Medulla oblongata (tissue), 1 donor: ENCODE measurements around the gene ATP5PD.
"Not testable (repeated sequence)": the region's sequence is repeated elsewhere in the genome, so short reads cannot be mapped to it uniquely, and the experiment has no call there.

ENCODE experiments used
- DNase-seq: peaks from one replicate; pipeline ENCODE4 v3.0.0-alpha.2; 2015; ENCODE audit errors: extremely low spot score

The ATP5PD gene

DNA sequence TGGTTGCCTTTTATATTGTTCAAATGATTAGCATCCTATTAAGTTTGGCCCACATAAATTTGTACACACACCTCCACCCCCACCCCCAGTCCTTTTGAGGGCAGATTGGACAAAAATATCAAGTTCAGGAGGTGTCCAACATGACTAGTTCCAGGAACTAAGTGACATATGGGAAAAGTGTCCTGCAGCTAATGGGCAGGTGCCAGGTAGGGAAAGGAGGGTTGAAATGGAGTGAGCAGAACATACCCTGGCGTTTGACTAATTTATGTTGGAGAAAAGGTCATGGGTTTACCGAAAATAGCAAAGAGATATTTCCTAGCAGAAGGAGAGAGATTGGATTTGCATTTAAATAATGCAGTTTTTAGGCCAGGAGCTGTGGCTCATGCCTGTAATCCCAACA is 5.2 kb upstream of the ATP5PD start:
- no peak for DNase-seq

- DNase-seq, result no peak
Measured at GRCh38 chr17:75049706-75050105, 2.9 kb upstream of the ATP5PD start.

GRCh38 chr17:75049057-75049456 is 2.3 kb upstream of the ATP5PD start:
- no peak for DNase-seq

- DNase-seq, result peak; percentile 50
Measured at GRCh38 chr17:75048249-75048878, 1.6 kb upstream of the ATP5PD start.

GRCh38 chr17:75047398-75048098 is 779 bp upstream of the ATP5PD start:
- DNase-seq, result peak; percentile 30

- not testable (repeated sequence) for DNase-seq
Measured at GRCh38 chr17:75045946-75046406, 793 bp downstream of the ATP5PD start.

DNA sequence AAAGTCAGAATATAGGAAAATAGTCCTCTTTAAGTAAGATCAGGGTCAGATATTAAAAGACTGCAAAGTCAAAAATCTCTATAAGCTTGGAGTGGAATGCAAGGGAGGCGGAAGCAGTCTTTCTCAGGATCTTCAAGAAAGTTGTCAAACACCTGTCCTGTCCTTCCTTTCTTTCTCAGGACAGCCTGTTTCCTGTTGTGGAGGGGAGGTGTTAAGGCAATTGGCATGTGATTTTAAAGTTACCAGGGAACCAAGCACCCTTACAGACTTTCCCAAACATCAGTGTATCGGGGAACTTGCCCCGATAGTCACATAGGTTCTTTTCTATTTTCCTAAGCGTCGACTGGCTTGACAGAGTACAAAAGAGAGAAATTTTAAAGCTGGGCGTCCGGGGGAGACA is 2.1 kb downstream of the ATP5PD start:
- DNase-seq, result no peak

DNA sequence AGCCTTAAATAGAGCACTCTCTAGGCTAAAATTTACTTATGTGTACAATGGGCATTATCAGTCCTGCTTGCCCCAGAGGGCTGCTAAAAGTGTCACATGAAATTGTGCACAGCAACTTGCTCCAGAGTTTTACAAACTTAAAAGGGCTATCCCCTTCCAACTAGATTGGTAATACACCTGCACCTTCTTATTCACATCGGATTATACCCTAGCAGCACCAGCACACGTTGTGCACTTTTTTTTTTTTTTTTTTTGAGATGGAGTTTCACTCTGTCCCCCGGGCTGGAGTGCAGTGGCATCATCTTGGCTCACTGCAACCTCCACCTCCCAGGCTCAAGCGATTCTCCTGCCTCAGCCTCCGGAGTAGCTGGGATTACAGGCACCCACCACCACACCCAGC is 3.0 kb downstream of the ATP5PD start:
- not testable (repeated sequence) for DNase-seq

DNA sequence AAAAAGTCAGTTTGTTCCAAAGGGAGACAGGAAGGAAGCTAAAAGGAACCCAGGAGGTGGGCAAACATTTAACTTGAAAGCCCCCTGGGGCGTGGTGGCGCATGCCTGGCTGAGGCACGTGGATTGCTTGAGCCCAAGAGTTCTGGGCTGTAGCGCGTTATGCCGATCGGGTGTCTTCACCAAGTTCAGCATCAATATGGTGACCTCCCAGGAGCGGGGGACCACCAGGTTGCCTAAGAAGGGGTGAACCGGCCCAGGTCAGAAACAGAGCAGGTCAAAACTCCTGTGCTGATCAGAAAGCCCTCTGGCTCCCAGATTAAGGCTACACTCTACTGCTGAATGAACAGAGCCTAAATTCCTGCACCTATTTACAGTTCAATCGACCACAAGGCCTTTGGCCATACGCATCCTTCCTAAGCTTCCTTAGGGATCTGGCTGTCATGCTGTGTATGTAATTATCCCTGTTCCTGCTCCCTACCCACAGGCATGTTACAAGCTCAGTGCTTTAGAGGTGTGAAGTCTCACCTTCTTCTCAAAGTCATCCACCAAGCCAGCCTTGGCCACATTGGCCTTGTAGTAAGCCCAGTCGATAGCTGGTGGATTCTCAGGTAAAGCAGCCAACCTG is 5.0 kb downstream of the ATP5PD start:
- DNase-seq, result no peak

DNA sequence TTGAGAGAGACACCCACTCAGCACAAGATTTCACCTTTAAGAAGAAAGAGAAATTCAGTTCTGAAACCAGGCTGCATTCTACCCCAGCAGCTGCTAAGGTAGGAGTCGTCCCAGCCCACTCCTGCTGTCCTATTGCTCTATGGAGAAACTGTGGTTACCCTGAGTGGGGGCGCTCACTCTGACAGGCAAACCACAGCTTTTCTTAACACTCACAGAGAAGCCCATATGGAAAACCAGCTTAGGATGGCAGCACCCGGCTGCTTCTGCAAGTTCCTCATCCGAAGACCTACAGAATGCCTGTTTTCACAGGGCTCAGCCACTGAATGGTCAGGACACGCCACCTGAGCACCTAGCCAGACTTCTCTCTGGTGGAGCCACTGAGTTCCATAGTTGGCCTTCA is 7.5 kb downstream of the ATP5PD start:
- no peak for DNase-seq

GRCh38 chr17:75036643-75037268 is 10.0 kb downstream of the ATP5PD start:
- peak; percentile 50 for DNase-seq

- peak; percentile 90 for DNase-seq
Measured at GRCh38 chr17:75034236-75034908, 12.4 kb downstream of the ATP5PD start.

- DNase-seq, result peak; percentile 96
Measured at GRCh38 chr17:75033346-75034235, 13.2 kb downstream of the ATP5PD start.

DNA sequence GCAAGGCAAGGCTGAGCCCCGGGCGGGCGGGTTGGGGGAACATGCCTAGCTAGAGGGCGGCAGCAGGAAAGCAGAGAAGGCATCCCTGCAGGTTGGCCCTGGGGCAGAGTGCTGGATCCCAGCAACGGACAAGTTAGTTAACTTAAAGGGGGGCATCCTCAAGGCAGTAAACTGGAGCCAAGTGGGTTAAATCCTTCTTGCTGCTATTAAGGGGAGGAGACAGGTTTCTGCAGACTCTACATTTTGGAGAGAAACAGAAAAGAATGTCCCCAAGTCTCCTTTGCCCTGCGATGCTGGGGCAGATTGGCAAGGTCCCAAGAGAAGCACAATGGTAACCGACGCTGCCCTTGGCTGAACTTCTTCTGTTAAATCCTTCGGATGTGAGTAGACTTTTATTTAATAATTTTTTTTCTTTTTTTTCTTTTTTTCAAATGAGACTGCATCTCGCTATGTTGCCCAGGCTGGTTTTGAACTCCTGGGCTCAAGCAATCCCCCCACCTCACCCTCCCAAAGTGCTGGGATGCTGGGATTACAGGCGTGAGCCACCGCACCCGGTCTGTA is 14.0 kb downstream of the ATP5PD start:
- DNase-seq, result peak; percentile 52

DNA sequence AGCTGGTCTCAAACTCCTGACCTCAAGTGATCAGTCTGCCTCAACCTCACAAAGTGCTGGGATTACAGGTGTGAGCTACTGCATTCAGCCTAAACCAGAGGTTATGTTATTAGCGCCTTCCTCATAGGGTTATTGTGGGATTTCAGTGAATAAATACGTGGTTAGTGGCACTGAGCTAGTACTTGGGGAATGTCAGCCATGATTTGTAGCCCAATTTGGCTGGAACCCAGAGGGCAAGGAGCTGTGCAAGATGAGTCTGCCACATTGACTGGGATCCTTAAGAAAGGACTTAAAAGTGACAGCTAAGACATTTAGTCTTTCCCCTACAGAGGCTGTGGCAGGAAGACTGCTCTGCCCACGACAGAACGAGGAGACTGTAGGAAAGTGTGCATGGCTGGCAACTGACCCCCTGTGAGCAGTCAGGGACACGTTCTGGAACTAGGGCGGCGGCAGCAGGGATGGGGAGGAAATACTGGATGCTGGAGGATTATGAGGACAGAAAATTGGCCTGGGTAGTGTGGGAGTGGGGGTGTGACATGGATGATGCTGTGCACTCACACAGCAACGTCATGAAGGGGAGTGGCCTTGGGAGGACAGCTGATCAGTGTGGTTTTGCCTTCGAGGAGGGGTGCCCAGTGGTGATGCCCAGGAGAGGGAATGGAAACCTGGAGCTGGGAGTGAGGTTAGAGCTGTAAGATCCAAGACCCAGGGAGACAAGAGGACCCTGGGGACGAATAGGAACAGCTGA is 14.6 kb downstream of the ATP5PD start:
- peak; percentile 97 for DNase-seq

DNA sequence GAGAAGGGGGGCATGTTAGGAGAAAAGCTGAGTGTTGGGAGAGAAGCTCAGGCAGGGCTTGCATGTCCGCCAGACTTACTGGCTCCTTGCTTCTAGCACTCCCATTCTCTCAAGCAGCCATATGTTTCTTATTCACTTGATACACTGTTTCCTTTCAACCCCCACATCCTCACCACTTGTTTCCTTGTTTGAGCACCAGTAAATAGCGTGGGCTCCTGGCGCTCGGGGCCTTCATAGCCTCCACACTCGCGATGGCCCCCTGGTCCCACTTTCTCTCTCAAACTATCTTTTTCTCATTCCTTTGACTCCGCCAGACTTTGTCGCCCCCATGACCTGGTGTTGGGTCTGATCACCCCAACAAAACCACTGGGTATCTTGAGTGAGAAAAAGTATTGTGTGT is 16.6 kb downstream of the ATP5PD start:
- no peak for DNase-seq

DNA sequence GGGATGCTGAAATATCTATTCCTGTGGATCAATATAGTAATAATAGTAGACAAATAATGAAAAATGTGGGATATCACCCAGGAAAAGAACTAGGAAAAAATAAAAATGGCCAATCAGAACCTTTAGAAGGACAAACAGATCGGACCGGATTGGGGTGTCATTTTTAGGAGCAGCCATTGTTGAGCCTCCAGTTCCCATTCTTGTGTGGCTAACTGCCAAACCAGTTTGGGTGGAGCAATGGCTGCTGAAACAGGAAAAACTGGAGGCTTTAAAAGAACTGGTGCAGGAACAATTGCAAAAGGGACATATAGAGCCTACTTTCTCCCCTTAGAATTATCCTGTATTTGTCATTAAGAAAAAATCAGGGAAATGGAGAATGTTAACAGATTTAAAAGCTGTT is 20.1 kb downstream of the ATP5PD start:
- peak; percentile 35 for DNase-seq

GRCh38 chr17:75025398-75025734 is 21.4 kb downstream of the ATP5PD start:
- DNase-seq, result not testable (repeated sequence)

DNA sequence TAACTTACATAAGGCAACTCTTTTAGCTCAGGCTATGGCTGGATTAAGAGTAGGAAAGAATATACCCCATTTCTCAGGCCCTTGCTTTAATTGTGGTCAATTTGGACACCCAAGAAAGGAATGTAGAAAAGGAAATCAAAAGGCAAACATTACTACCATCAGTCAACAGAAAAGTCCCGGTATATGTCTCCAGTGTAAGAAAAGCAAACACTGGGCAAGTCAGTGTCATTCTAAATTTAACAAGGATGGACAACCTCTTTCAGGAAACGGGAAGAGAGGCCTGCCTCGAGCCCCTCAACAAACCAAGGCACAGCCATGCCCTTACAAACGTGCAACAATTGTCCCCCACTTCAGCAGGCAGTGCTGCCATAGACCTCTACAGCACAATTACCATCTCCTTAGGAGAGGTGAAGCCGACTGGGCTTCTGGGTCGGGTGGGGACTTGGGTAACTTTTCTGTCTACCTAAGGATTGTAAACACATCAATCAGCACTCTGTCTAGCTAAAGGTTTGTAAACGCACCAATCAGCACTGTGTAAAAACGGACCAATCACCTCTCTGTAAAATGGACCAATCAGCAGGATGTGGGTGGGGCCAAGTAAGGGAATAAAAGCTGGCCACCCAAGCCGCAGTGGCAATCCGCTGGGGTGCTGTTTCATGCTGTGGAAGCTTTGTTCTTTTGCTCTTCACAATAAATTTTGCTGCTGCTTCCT is 21.9 kb downstream of the ATP5PD start:
- DNase-seq, result no peak
